ENCODE data around the gene MMS19. TPM values are rescaled to one million over a fixed set of nuclear protein-coding genes. Genes with fewer than 3 reads are reported as not detected.

MMS19 gene
- total and polyA plus RNA-seq, 10 of the 15 experiments (the other 5 are each of a cell fraction or from before 2014, with no cell fraction given): 40.2 to 112 (median 69.0) TPM

GRCh38 chr10:97540669-97541500 is 42.7 kb upstream of the MMS19 start:
- ChIA-PET CTCF (interaction anchor here (0.7 to 1.6 kb wide), 3 partner anchors 12 to 64 kb away, joined by 3 read pairs; partner anchors contain the start of gene ANKRD2), RAD21 (ENCODE audit: unreplicated experiment) (no interaction called here), POLR2A (interaction anchor here (0.5 kb wide), 1 partner anchor 116 kb away, joined by 6 read pairs; no protein-coding TSS in a partner anchor), SMC1A (ENCODE audit: uncharacterized antibody, unreplicated experiment) (no interaction called here)
- Histone ChIP-seq H3K27me3 (replicated peaks in 1 of 2; ENCODE audit: control insufficient read depth in 2 of 2, insufficient read depth in 2 of 2, low read length in 1 of 2) (no peaks in the 10 kb centered on the region; a peak in 1 of 4 replicates), H3K27ac (ENCODE audit: control insufficient read depth, insufficient read depth) (no peak overlapping the region), H3K9me3 (replicated peaks; ENCODE audit: control insufficient read depth, insufficient read depth, low read length) (no peaks in the 10 kb centered on the region), H2AFZ (ENCODE audit: control insufficient read depth, low read depth, low read length) (no peak overlapping the region), H4K20me1 (ENCODE audit: control insufficient read depth, insufficient read depth) (no peaks in the 10 kb centered on the region), H3K4me1 (ENCODE audit: control insufficient read depth, insufficient read depth, low read length) (no peaks in the 10 kb centered on the region), H3K4me2 (ENCODE audit: control insufficient read depth, insufficient read depth) (no peak overlapping the region), H3K36me3 (ENCODE audit: control insufficient read depth in 2 of 2, insufficient read depth in 2 of 2, low read length in 1 of 2) (no peaks in the 10 kb centered on the region), H3K79me2 (ENCODE audit: control insufficient read depth, insufficient read depth, low read length) (no peaks in the 10 kb centered on the region), H3K9ac (ENCODE audit: control insufficient read depth, insufficient read depth, low read length) (no peak overlapping the region), H3K4me3 (no peak overlapping the region)
- DNase-seq (ENCODE audit: low read depth, low spot score) (no peak), FAIRE-seq (no peak), ATAC-seq (no peak)
- no TSS peak for BruUV-seq (replicated peaks)
- WGBS (ENCODE audit: insufficient coverage, insufficient replicate concordance, low lambda C conversion rate, missing lambda C conversion rate): 56% methylated on average over 14 of the region's 14 CpGs
- intact Hi-C loops (cut with micrococcal nuclease; ENCODE audit: unreplicated experiment) (no loop called here), in situ Hi-C loops (cut with MboI) (no loop called here)
- TF ChIP-seq ZBTB33 (IDR thresholded peaks at IDR 0.05) (no peak), BCLAF1 (IDR thresholded peaks at IDR 0.05) (no peak), FOXK2 (IDR thresholded peaks at IDR 0.05) (no peak), IKZF1 (conservative IDR thresholded peaks at IDR 0.05) (no peak), CUX1 (IDR thresholded peaks at IDR 0.05; ENCODE audit: insufficient replicate concordance, low read depth, low read length) (no peak), TBL1XR1 (IDR thresholded peaks at IDR 0.05; ENCODE audit: low read depth, low read length) (no peak), NRF1 (conservative IDR thresholded peaks at IDR 0.05; ENCODE audit: low read depth, low read length) (no peak), CHD2 (IDR thresholded peaks at IDR 0.05; ENCODE audit: borderline replicate concordance, low read depth, low read length) (no peak), SMAD1 (IDR thresholded peaks at IDR 0.05; ENCODE audit: low read depth, partially characterized antibody) (no peak)
